Tibial nerve (tissue), 4 donors: ENCODE data around the gene NUDC. TPM values are rescaled to one million over a fixed set of nuclear protein-coding genes. Genes with fewer than 3 reads are reported as not detected.

Experiments used
- DNase-seq, 2 donors: peaks; one replicate each; pipeline ENCODE4 v3.0.0-alpha.2; 2019; ENCODE audit warnings: low spot score in 2 of 2
- H3K27ac ChIP-seq, 4 donors: fragments of 200-600 bp; sonication (generic) in 3 of 4; one replicate each; pipeline ENCODE4 v1.5.1; 2017 to 2019; ENCODE audit warnings: mild to moderate bottlenecking in 1 of 4
- H3K27me3 ChIP-seq, 2 donors: fragments of 200-600 bp; sonication (generic) in 1 of 2; one replicate each; pipeline versions ENCODE4 v1.5.1 to v1.6.0; 2017 to 2019
- H3K36me3 ChIP-seq, 3 donors: fragments of 200-600 bp; sonication (generic); one replicate each; pipeline ENCODE4 v1.5.1; 2018 to 2019
- H3K4me1 ChIP-seq, 4 donors: fragments of 200-600 bp; sonication (generic) in 3 of 4; one replicate each; pipeline ENCODE4 v1.5.1; 2017 to 2019
- H3K4me3 ChIP-seq, 4 donors: fragments of 200-600 bp; sonication (generic) in 3 of 4; one replicate each; pipeline ENCODE4 v1.5.1; 2017 to 2019; ENCODE audit warnings: mild to moderate bottlenecking in 1 of 4, moderate library complexity in 1 of 4
- H3K9me3 ChIP-seq, 4 donors: fragments of 200-600 bp; sonication (generic) in 3 of 4; one replicate each; pipeline ENCODE4 v1.5.1; 2017 to 2019
- CTCF ChIP-seq, 5 experiments: fragments of 200-600 bp in 3 of 5; fragments of 450-650 bp in 2 of 5; sonication (generic) in 3 of 5; IDR thresholded peaks; one replicate each; pipeline ENCODE4 v1.5.1; 2016 to 2019; ENCODE audit warnings: antibody characterized with exemption in 5 of 5, mild to moderate bottlenecking in 3 of 5, moderate library complexity in 2 of 5
- EP300 ChIP-seq, 2 donors: sonication (generic); formaldehyde crosslinking; IDR thresholded peaks; one replicate each; pipeline ENCODE4 v1.6.1; 2017; ENCODE audit warnings: antibody characterized with exemption in 2 of 2, mild to moderate bottlenecking in 1 of 2
- POLR2A ChIP-seq, 2 donors: fragments of 450-650 bp; IDR thresholded peaks; one replicate each; pipeline ENCODE4 v1.6.1; 2017; ENCODE audit warnings: antibody characterized with exemption in 2 of 2, mild to moderate bottlenecking in 2 of 2, moderate library complexity in 2 of 2
- WGBS, 2 donors: methylation state at CpG; one replicate each; pipeline ENCODE4 v1.1.5; 2018; 5-methylcytosine and 5-hydroxymethylcytosine counted together
- total RNA-seq, 4 donors: library from RNA; depleted of rRNA; stranded (reverse); fragments of >200 nt; gene quantifications; one replicate each; pipeline ENCODE4 v1.1.0, GENCODE V29; 2016

The NUDC gene
- total RNA-seq, 4 donors from 2014 or later: 47.9 to 60.9 (median 57.0) TPM

GRCh38 chr1:26991310-26992116, 70.0 kb downstream of the NUDC start:
- DNase-seq: no peak
- Histone ChIP-seq H3K4me3 (no peak overlapping the region), H3K4me1 (peaks cover 0 to 27% (median 12%) of the 10 kb centered on the region in 4 donors), H3K9me3 (no peaks in the 10 kb centered on the region), H3K27me3 (peaks cover 0 to 59% of the 10 kb centered on the region in 2 donors), H3K27ac (no peak overlapping the region), H3K36me3 (no peaks in the 10 kb centered on the region)
- TF ChIP-seq CTCF (IDR thresholded peaks at IDR 0.05): no peak
- no peak for TF ChIP-seq EP300 (IDR thresholded peaks at IDR 0.05)
- no peak for TF ChIP-seq POLR2A (IDR thresholded peaks at IDR 0.05)
- WGBS, 2 donors: 42% methylated on average over 10 of the region's 10 CpGs

DNA sequence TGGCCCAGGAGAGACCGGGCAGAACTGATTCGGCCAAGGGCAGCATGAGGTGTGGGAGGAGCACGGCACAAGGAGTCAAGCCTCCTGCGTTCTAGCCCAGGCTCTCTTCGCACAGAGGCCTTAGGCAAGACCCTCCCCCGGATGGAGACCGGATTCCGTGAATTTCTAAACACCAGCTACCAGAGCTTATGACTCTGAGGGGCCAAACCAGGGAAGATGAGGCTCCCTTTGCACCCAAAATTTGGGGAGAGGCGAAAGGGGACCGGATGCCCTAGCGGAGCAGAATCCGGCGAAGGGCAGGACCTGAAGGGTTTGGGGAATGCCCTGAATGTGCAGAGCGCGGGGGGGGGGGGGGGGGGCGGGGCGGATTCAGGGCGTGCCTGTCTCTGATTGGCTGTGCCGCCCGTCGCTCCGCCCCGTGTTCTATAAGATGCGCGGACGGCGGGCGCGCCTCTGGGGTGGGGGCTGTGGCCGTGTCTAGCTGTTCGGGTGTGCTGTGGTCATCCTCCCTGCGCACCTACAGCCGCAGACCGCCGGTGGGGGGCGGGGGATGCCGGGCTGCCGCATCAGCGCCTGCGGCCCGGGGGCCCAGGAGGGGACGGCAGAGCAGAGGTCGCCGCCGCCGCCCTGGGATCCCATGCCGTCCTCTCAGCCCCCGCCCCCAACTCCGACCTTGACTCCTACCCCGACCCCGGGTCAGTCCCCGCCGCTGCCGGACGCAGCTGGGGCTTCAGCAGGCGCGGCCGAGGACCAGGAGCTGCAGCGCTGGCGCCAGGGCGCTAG, 71.9 kb downstream of the NUDC start, which contains the start of gene TRNP1:
Gene TRNP1, plus strand, starts transcription at position 456 of the 783 bp plus-strand sequence. Its CDS starts 95 bp downstream, at position 551.
- 1% methylated on average over 51 to 55 of the region's 61 CpGs for WGBS, 2 donors
- peak within 1 kb of the TSS; percentile 54 to 73 (median 64) for H3K4me3 ChIP-seq
- H3K4me1 ChIP-seq: peaks cover 0 to 40% (median 17%) of the 10 kb centered on the region in 4 donors
- DNase-seq: peak; percentile 50 to 61
- peak within 1 kb of the TSS in 3 of 4 donors; percentile 48 to 77 (median 58) for H3K27ac ChIP-seq
- TF ChIP-seq CTCF (IDR thresholded peaks at IDR 0.05) (no peak), EP300 (IDR thresholded peaks at IDR 0.05) (peak in 1 of 2 donors; percentile 70), POLR2A (IDR thresholded peaks at IDR 0.05) (peak in 1 of 2 donors; percentile 58)
- H3K9me3 ChIP-seq: no peaks in the 10 kb centered on the region
- no peaks in the 10 kb centered on the region for H3K36me3 ChIP-seq
- H3K27me3 ChIP-seq: peaks cover 0 to 55% of the 10 kb centered on the region in 2 donors

DNA sequence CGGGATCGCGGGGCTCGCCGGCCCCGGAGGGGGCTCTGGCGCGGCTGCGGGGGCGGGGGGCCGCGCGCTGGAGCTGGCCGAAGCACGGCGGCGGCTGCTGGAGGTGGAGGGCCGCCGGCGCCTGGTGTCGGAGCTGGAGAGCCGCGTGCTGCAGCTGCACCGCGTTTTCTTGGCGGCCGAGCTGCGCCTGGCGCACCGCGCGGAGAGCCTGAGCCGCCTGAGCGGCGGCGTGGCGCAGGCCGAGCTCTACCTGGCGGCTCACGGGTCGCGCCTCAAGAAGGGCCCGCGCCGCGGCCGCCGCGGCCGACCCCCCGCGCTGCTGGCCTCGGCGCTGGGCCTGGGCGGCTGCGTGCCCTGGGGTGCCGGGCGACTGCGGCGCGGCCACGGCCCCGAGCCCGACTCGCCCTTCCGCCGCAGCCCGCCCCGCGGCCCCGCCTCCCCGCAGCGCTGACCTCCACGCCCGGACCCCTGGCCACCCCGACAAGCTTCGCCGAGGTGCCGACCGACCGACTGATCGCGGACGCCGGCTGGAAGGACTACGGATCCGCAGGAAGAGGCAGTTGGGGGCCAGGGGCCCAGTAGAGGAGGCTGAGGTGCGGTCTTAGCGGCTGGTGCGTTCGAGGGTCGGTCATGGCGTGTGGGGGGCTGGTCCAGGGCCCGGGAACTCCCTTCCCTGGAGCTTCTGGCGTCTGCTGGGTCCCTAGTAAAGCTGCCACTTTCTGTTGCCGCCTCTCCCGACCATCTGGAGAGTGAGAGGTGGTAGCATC, 72.7 kb downstream of the NUDC start:
- Histone ChIP-seq H3K9me3 (no peaks in the 10 kb centered on the region), H3K27me3 (peaks cover 0 to 55% of the 10 kb centered on the region in 2 donors), H3K27ac (peak overlapping the region in 3 of 4 donors; percentile 48 to 77 (median 58)), H3K36me3 (no peaks in the 10 kb centered on the region), H3K4me3 (peak overlapping the region; percentile 54 to 73 (median 64)), H3K4me1 (peaks cover 0 to 48% (median 24%) of the 10 kb centered on the region in 4 donors)
- WGBS, 2 donors: 0 to 7% methylated on average over 13 to 59 of the region's 97 CpGs
- TF ChIP-seq CTCF (IDR thresholded peaks at IDR 0.05): no peak
- TF ChIP-seq EP300 (IDR thresholded peaks at IDR 0.05): no peak
- TF ChIP-seq POLR2A (IDR thresholded peaks at IDR 0.05): no peak
- DNase-seq: no peak

DNA sequence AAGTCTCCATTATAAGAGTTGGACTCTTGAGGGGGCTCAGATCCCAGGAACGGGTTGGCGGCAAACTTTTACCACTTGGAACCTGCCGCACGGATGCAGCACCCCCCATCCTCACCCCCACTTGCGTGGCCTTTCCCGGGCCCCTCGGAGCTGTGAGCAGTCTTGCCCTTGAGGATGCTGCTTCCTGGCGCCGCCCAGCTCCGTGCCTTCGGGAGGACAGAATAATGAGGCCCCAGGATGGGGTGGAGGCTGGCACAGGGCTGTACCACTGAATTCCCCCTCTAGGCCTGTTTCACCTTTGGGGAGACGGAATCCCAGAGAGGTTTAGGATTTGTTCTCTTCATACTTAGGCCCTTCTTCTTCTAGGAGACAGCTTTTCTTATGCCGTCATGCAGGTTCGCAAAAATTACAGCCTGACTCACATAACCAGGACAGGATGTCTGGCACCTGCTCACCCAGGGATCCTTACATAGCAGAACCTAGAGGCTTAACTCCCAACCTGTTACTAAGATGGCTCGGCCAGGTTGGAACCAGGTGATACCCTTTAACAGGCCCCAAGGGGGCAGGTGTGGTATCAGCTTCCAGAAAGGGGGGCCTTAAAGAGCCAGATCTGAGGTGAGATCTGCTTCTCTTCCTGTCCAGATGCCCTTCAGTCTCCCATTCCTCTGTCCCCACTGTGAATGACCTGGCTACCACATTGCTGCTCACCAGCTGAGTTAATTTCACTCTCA, 73.4 kb downstream of the NUDC start:
- H3K4me1 ChIP-seq: peaks cover 0 to 55% (median 30%) of the 10 kb centered on the region in 4 donors
- no peak for TF ChIP-seq EP300 (IDR thresholded peaks at IDR 0.05)
- TF ChIP-seq POLR2A (IDR thresholded peaks at IDR 0.05): no peak
- TF ChIP-seq CTCF (IDR thresholded peaks at IDR 0.05): no peak

More for the DNA sequence above, 73.4 kb downstream of the NUDC start:
- Histone ChIP-seq H3K27ac (peak overlapping the region in 3 of 4 donors; percentile 40 to 77 (median 48)), H3K9me3 (no peaks in the 10 kb centered on the region), H3K27me3 (peaks cover 0 to 55% of the 10 kb centered on the region in 2 donors), H3K4me3 (peak overlapping the region; percentile 45 to 73 (median 50)), H3K36me3 (no peaks in the 10 kb centered on the region)
- 46 to 49% methylated on average over 12 to 15 of the region's 15 CpGs for WGBS, 2 donors
- DNase-seq: no peak
